NCI-H1930 (cell line): ENCODE data around the gene CELSR3.
A peak's percentile ranks its signal among the peaks of the same experiment; 100 is the strongest.

ENCODE experiments used
- DNase-seq, 2 experiments: peaks; one replicate each; lab custom pipeline; 2025; lab: John Stamatoyannopoulos, UW

The CELSR3 gene

DNA sequence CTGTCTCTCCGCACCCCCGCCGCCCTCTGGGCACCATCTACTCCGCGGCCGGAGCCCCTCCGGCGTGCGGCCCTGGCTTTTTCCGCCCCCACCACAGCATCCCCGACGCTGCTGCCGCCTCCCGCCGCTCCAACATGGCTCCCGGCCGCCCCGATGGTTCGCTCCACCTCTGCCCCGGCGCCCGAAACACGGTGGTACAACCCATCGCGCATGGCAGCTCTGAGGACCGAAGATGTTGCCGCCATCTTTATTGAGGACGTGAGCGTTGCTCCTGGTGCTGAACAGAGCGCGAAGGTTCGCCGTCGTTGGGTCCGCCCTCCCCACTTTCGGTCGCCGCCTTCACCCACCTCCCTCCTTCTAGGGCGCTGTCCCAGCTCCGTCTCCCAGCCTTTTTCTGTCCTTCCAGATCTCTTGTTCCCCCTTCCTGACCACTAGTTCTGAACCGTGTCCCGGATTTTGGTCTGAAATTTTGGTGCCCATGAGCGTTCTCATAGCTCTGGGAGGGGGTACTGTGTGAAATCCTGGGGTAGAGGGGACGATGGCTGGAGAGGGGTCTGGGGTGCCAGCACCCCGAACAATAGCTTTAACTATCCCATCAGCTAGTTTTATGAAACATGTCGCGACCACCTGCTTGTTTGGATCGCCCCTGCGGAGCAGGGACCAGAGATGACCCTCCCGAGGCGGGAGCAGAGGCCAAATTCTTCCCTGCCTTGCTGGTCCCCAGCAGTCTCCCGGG, at the start of gene CELSR3:
Gene CELSR3 (minus strand): TSS at position 134 of the 736 bp plus-strand sequence. CDS start 252 bp downstream, outside the sequence.
- DNase-seq = peak; percentile 61 to 79

- no peak for DNase-seq
Measured at GRCh38 chr3:48711727-48712126, 49.0 kb upstream of the CELSR3 start.

DNA sequence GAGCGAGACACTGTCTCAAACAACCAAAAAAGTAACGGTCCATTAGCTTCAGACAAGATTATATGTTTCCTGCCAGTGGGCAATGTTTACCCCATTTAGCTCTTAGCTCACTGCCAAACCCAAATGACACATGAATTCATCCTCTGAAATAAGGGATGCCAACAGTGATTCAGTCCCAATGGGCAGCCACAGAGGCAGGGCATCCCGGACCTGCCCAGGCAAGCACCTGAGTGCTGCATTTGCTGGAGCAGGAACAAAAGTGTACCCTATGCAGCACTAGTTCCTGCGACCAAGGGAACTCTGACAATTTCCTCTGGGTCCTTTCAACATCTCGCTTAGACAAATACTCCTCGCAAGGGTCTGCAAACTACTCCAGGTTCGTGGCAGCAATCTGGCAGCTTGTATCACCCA, 46.4 kb upstream of the CELSR3 start:
- DNase-seq = no peak

- no peak for DNase-seq
Measured at GRCh38 chr3:48708481-48708889, 45.8 kb upstream of the CELSR3 start.

DNA sequence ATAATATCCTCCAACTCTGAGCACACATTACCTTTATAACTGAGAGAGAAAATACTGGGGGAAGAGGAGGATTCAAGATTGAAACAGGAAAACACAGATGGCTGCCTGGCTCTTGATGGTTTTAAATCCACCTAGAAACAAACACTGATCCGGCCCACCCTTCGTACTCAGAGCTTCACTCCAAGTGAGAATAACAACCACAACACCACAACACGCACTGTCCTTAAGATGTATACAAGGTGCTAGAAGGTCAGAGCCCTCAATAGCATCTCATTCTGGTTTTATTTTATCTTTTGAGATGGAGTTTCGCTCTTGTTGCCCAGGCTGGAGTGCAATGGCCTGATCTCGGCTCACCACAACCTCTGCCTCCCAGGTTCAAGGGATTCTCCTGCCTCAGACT, 44.5 kb upstream of the CELSR3 start:
- no peak for DNase-seq

- no peak for DNase-seq
Measured at GRCh38 chr3:48702320-48702920, 39.7 kb upstream of the CELSR3 start.

DNA sequence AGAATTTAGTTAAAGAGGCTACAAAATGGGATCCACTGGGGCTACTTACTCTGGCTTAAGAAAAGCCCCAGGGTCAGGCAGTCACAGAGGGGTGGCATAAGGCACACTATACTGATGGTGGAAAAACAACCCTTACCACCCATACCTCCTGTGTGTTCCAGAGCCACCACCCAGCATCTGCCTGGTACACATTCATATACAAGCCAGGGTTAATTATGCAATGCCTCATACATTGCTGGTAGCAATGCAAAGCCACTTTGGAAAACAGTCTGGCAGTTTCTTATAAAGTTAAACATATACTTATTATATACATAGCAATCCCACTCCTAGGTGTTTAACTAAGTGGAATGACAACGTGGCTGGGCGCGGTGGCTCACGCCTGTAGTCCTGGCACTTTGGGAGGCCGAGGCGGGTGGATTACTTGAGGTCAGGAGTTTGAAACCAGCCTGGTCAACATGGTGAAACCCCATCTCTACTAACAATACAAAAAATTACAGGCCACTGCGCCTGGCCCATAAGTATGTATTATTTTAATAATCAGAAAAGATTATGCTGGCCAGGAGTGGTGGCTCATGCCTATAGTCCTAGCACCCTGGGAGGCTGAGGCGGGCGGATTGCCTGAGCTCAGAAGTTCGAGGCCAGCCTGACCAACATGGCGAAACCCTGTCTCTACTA, 38.2 kb upstream of the CELSR3 start:
- DNase-seq = no peak

GRCh38 chr3:48698891-48699290, 36.2 kb upstream of the CELSR3 start:
- no peak for DNase-seq

GRCh38 chr3:48697952-48698351, 35.3 kb upstream of the CELSR3 start:
- no peak for DNase-seq

DNA sequence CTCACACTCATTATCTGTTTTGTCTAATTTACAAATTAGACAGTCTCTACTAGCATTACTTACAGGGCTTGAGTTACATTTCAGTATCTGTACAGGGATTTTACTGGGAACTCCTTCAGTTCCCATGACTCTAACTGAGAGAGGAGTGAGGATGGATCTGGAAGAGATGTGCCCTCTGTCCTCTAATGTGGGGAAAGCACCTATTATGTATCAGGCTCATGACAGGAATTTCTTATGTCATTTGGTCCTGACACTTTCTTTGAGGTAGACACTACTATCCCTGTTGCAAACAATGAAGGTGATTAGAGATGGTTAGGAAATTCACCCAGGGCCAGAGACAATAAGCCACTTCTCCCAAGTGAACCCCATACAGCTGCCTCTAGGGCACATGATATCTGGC, 33.9 kb upstream of the CELSR3 start:
- no peak for DNase-seq

- no peak for DNase-seq
Measured at GRCh38 chr3:48696156-48696555, 33.5 kb upstream of the CELSR3 start.

- no peak for DNase-seq
Measured at GRCh38 chr3:48695393-48695753, 32.7 kb upstream of the CELSR3 start.

DNA sequence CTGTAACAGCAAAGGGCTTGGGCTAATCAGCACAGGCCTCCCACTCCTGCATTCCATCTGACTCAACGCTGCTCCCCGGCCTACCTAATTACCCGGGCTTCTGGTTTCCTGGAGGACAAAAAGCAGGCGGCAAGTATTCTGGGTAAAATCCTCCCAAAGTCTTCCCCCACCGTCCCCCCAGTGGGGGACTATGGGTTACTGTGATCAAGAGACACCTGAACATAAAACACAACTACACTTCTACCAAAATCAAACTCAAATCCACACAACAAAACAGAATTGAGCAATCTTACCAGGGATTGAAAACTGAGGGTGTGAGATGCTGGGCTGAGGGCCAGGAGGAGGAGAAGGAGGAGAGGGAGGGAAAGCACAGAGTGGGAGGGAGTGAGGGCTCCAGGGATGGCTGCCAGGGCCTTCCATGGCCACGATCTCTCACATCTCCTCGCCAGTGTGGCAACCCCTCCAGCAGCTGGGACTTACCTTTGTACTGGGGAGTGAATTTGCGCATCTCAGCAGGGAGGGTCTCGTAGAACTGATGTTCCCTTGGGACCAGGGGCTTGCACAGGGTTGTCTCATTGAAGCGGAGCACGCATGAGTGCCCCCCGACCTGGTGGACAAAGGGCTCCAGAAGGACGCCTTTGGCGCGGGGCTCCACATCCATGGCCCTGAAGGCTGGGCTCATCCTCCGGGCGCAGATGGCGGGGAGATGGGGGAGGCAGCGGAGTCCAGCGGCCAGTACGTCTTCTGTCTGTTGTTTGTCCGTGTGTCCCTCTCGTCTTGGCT, 32.1 kb upstream of the CELSR3 start:
- DNase-seq = no peak

- DNase-seq = no peak
Measured at GRCh38 chr3:48693826-48694225, 31.1 kb upstream of the CELSR3 start.

DNA sequence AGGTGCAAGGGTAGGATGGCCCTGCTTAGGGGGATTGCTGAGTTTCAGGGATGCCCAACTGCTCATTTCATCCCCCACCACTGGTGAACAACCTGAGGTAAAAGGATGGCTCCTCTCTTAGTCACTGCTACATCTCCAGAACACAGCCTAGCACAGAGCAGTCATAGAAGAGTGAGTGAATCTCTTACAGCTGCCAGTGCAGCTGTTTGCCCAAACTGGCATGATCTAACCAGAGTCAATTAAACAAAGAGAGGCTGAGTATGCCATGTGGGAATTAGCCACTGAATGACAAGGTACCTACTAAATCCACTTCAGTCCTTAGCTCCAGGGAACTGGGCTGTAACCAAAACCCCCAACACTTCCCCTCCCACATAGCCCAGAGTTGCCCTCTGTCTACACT, 29.9 kb upstream of the CELSR3 start:
- DNase-seq = no peak

DNA sequence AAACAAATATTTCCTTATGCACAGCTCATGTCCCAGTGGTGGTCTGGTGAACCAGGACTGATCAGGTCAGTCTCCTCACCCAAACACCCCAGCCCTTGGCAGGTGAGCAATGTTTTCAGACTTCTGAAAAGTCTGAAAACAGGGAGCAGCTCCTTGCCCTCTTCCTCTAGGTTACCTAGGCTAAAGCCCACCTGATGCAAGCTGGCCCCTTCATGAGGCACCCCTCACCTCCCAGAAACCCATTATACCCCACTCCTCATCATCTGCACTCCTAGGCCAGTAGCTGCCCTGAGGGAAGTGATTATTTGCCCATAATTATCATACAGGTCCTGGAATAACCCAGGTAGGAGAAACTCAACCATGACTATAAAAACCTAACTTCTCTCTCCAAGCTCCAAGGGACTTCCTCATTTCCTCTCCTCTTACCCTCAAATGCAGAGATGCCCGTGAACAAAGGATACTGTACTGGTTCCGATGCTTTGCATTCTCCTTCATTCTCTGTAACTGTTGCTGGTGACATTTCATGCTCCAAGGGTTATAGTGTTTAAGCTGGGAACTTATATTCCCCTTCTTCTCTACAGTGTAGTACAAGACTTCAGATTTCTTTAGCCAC, 28.3 kb upstream of the CELSR3 start:
- no peak for DNase-seq

DNA sequence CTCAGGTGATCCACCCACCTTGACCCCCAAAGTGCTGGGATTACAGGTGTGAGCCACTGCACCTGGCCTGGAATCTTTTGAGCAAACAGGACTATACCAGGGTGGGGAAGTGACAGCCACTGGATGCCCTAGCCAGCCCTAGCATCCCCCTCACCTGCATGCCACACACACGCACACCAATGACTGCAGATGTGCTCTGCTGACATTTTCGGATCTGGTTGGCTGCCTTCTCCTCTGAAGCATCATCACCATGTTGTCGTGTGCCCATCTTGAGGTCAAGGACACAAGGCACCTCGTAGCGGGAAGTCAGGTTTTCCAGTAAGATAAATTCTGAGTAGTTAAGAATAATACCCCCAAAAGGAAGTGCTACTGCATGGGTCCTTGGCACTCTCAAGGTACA, 26.7 kb upstream of the CELSR3 start:
- DNase-seq = no peak

- no peak for DNase-seq
Measured at GRCh38 chr3:48688737-48689075, 26.0 kb upstream of the CELSR3 start.

- DNase-seq = no peak
Measured at GRCh38 chr3:48688032-48688736, 25.5 kb upstream of the CELSR3 start.

DNA sequence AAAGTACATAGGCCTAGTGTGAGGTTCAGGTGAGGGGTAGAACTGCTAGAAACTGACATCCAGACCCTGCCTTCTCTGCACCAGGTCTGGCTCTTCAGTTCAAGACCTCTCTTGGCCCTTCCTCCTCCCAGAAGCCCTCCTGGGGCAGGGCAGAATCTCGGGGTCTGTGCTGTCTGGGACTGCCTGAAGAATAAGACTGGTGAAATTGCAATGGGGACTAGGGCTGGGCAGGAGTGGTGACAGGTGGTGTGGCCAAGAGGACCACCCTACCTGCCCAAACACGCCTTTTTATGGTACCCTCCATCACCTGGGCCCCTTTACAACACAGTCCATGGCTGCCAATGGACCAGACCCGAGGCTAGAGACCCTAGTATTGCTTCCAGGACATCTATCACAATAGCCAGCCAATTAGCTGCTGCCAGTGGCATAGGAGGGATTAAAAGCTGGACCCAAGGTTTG, 24.6 kb upstream of the CELSR3 start:
- no peak for DNase-seq

- no peak for DNase-seq
Measured at GRCh38 chr3:48686538-48687219, 24.0 kb upstream of the CELSR3 start.
